Measurements from ENCODE around the gene GDF3.
A peak's percentile ranks its signal among the peaks of the same experiment; 100 is the strongest.

The GDF3 gene

DNA sequence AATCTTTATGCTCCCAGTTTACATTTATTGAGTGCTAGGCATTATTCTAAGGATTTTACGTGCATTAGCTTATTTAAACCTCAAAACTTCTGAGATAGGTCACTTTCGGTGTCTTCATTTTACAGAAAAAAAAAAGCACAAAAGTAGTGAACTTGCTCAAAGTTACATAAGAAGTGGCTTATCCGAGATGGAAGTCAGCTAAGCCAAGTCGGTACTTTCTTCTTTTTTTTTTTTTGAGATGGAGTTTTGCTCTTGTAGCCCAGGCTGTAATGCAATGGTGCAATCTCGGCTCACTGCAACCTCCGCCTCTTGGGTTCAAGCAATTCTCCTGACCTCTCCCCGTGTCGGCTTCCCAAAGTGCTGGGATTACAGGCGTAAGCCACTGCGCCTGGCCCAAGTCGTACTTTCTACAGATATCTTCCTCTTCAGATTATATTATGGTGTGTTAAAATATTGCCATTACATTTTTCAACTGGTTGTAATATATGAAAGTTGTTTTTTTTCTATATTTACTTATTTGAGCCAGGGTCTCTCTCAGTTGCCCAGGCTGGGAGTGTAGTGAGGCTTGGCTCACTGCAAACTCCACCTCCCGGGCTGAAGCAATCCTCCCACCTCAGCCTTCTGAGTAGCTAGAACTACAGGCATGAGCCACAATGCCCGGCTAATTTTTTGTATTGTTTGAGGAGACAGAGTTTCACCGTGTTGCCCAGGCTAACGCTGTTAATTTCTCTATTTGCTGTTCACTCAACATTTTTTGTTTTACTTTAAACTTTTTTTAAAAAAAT, 24.6 kb upstream of the GDF3 start:
- no peak overlapping the region for H3K9ac ChIP-seq (ENCODE audit: low read length)
- H2AK5ac ChIP-seq (ENCODE audit: low read length) = no peak overlapping the region
- no peak overlapping the region for H2BK5ac ChIP-seq (ENCODE audit: low read length)
- no peaks in the 10 kb centered on the region for H3K79me2 ChIP-seq (ENCODE audit: control insufficient read depth, insufficient read depth, low read length)
- no peaks in the 10 kb centered on the region for H3K79me1 ChIP-seq (ENCODE audit: low read length)
- no peak overlapping the region for H3K4me2 ChIP-seq (ENCODE audit: low read length)
- H3K27ac ChIP-seq (ENCODE audit: low read depth, low read length) = no peak overlapping the region
- no CpG with 5 or more reads among the region's 15 CpGs for WGBS (ENCODE audit: extremely low coverage, insufficient coverage, low lambda C conversion rate)
- H3K4me1 ChIP-seq (ENCODE audit: control insufficient read depth, low read depth, low read length) = no peaks in the 10 kb centered on the region
- H3K36me3 ChIP-seq (ENCODE audit: control insufficient read depth, insufficient read depth, low read length) = no peaks in the 10 kb centered on the region
- H3K18ac ChIP-seq (ENCODE audit: low read length) = no peak overlapping the region
- no peak overlapping the region for H4K5ac ChIP-seq (ENCODE audit: low read length)
- no peak overlapping the region for H3K56ac ChIP-seq (ENCODE audit: low read length)
- H2BK15ac ChIP-seq (replicated peaks; ENCODE audit: low read depth) = no peak overlapping the region
- H3K4ac ChIP-seq (ENCODE audit: low read depth, low read length) = no peak overlapping the region
- DNase-seq = no peak
- no peak overlapping the region for H3K4me3 ChIP-seq (ENCODE audit: low read length)
- H2BK120ac ChIP-seq (ENCODE audit: low read depth, low read length) = no peak overlapping the region
- H3K27me3 ChIP-seq (ENCODE audit: insufficient read depth, low read length, poor library complexity) = no peaks in the 10 kb centered on the region
- H4K8ac ChIP-seq (ENCODE audit: low read depth, low read length) = no peak overlapping the region
- no peak overlapping the region for H3K23ac ChIP-seq (ENCODE audit: low read length)

DNA sequence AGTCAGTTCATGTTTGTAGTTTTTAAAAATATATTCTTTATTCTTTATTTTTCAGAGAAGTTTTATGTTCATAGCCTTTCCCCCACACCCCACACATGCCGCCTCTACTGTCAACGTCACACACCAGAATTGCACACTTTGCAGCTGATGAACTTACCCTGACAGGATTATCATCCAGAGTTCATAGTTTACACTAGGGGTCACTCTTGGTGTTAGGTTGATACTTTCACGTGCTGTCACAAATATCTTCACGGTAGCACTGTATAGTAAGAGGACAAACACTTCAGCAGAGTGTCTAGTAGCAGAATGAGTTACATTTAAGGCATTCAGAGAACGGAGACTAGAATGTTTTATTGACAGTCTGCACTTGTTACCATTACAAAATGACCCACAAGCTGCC, 20.8 kb upstream of the GDF3 start:
- Histone ChIP-seq H4K5ac (ENCODE audit: low read length) (no peak overlapping the region), H3K4me3 (ENCODE audit: low read length) (no peak overlapping the region), H3K79me1 (ENCODE audit: low read length) (no peaks in the 10 kb centered on the region), H3K56ac (ENCODE audit: low read length) (no peak overlapping the region), H2AK5ac (ENCODE audit: low read length) (no peak overlapping the region), H3K4me2 (ENCODE audit: low read length) (no peak overlapping the region), H2BK5ac (ENCODE audit: low read length) (no peak overlapping the region), H3K23ac (ENCODE audit: low read length) (no peak overlapping the region), H3K79me2 (ENCODE audit: control insufficient read depth, insufficient read depth, low read length) (no peaks in the 10 kb centered on the region), H4K8ac (ENCODE audit: low read depth, low read length) (no peak overlapping the region), H3K4me1 (ENCODE audit: control insufficient read depth, low read depth, low read length) (no peaks in the 10 kb centered on the region), H3K27ac (ENCODE audit: low read depth, low read length) (no peak overlapping the region), H2BK15ac (replicated peaks; ENCODE audit: low read depth) (no peak overlapping the region), H3K27me3 (ENCODE audit: insufficient read depth, low read length, poor library complexity) (no peaks in the 10 kb centered on the region), H3K18ac (ENCODE audit: low read length) (no peak overlapping the region), H2BK120ac (ENCODE audit: low read depth, low read length) (no peak overlapping the region), H3K4ac (ENCODE audit: low read depth, low read length) (no peak overlapping the region), H3K9ac (ENCODE audit: low read length) (no peak overlapping the region), H3K36me3 (ENCODE audit: control insufficient read depth, insufficient read depth, low read length) (no peaks in the 10 kb centered on the region)
- peak; percentile 60 for DNase-seq
- no CpG with 5 or more reads among the region's 5 CpGs for WGBS (ENCODE audit: extremely low coverage, insufficient coverage, low lambda C conversion rate)

DNA sequence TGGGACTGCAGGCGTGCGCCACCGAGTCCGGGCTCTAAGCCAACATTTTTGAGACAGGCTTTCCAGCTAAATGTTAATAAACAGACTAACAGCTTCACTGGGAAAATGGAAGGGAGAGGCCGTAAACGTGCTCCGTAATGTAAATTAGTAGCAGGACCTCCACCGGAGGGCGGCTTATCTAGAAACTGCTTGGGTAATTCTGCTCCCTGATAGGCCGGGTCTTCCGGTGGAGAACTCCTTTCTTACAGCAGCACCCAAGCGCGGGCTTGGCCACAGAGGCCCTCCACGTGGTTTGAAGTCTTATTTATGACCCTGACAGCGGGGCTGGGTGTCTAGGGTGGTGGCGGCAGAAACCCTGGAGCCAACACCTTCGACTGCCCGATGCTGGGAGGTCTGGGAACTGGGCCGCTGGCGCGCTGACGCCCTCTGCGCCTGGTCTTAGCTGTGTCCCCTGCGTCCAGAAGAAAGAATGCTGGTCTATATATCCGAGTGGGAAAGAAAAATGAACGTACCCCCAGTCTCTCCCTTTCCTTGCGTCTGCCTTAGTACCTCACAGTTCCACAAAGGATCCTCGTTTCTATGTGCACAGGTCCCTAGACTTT, 17.4 kb upstream of the GDF3 start:
- no peaks in the 10 kb centered on the region for H3K79me2 ChIP-seq (ENCODE audit: control insufficient read depth, insufficient read depth, low read length)
- no peak overlapping the region for H3K27ac ChIP-seq (ENCODE audit: low read depth, low read length)
- peak overlapping the region; percentile 5 for H3K18ac ChIP-seq (ENCODE audit: low read length)
- no peak overlapping the region for H3K23ac ChIP-seq (ENCODE audit: low read length)
- H4K5ac ChIP-seq (ENCODE audit: low read length) = no peak overlapping the region
- H3K9ac ChIP-seq (ENCODE audit: low read length) = no peak overlapping the region
- H3K56ac ChIP-seq (ENCODE audit: low read length) = no peak overlapping the region
- no peak overlapping the region for H4K8ac ChIP-seq (ENCODE audit: low read depth, low read length)
- no peaks in the 10 kb centered on the region for H3K79me1 ChIP-seq (ENCODE audit: low read length)
- H3K4me1 ChIP-seq (ENCODE audit: control insufficient read depth, low read depth, low read length) = peaks cover 3% of the 10 kb centered on the region
- H2BK120ac ChIP-seq (ENCODE audit: low read depth, low read length) = no peak overlapping the region
- no peak overlapping the region for H3K4ac ChIP-seq (ENCODE audit: low read depth, low read length)
- peak; percentile 53 for DNase-seq
- H3K27me3 ChIP-seq (ENCODE audit: insufficient read depth, low read length, poor library complexity) = no peaks in the 10 kb centered on the region
- no peak overlapping the region for H2BK5ac ChIP-seq (ENCODE audit: low read length)
- no peaks in the 10 kb centered on the region for H3K36me3 ChIP-seq (ENCODE audit: control insufficient read depth, insufficient read depth, low read length)
- H3K4me2 ChIP-seq (ENCODE audit: low read length) = no peak overlapping the region
- WGBS (ENCODE audit: extremely low coverage, insufficient coverage, low lambda C conversion rate) = no CpG with 5 or more reads among the region's 28 CpGs
- no peak overlapping the region for H2AK5ac ChIP-seq (ENCODE audit: low read length)
- no peak overlapping the region for H3K4me3 ChIP-seq (ENCODE audit: low read length)
- H2BK15ac ChIP-seq (replicated peaks; ENCODE audit: low read depth) = no peak overlapping the region

DNA sequence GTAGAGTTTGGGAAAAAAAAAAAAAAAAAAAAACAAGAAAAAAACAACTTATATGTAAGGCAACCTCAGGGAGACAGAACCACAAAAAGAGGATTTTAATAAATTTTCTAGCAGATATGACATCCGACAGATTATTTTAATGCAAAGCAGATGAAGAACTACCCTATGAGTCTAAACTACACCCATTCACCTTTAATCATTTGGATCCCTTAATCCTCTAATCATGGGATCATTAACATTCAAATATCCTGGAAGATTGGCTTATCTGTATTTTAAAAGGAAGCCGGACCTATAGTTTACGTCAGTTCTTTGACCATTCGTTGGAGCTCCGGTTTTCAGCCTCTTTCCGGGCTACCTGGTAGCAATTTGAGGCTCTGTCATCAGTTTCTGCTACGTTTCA, 15.6 kb upstream of the GDF3 start, which contains the start of gene DPPA3:
DPPA3 (plus strand) TSS at position 301 of the 400 bp plus-strand sequence. CDS start 138 bp downstream, outside the sequence.
- Histone ChIP-seq H3K4me3 (ENCODE audit: low read length) (no peak within 1 kb of the TSS), H2AK5ac (ENCODE audit: low read length) (no peak within 1 kb of the TSS), H3K27me3 (ENCODE audit: insufficient read depth, low read length, poor library complexity) (no peaks in the 10 kb centered on the region), H3K9ac (ENCODE audit: low read length) (no peak within 1 kb of the TSS), H3K27ac (ENCODE audit: low read depth, low read length) (no peak within 1 kb of the TSS), H3K23ac (ENCODE audit: low read length) (no peak within 1 kb of the TSS), H4K5ac (ENCODE audit: low read length) (no peak within 1 kb of the TSS), H3K18ac (ENCODE audit: low read length) (no peak within 1 kb of the TSS), H2BK15ac (replicated peaks; ENCODE audit: low read depth) (no peak within 1 kb of the TSS), H3K4me1 (ENCODE audit: control insufficient read depth, low read depth, low read length) (peaks cover 3% of the 10 kb centered on the region), H3K4ac (ENCODE audit: low read depth, low read length) (peak within 1 kb of the TSS; percentile 44), H3K79me1 (ENCODE audit: low read length) (no peaks in the 10 kb centered on the region), H3K36me3 (ENCODE audit: control insufficient read depth, insufficient read depth, low read length) (no peaks in the 10 kb centered on the region), H2BK120ac (ENCODE audit: low read depth, low read length) (no peak within 1 kb of the TSS), H3K4me2 (ENCODE audit: low read length) (no peak within 1 kb of the TSS), H3K56ac (ENCODE audit: low read length) (peak within 1 kb of the TSS; percentile 19), H2BK5ac (ENCODE audit: low read length) (no peak within 1 kb of the TSS), H3K79me2 (ENCODE audit: control insufficient read depth, insufficient read depth, low read length) (no peaks in the 10 kb centered on the region), H4K8ac (ENCODE audit: low read depth, low read length) (no peak within 1 kb of the TSS)
- WGBS (ENCODE audit: extremely low coverage, insufficient coverage, low lambda C conversion rate) = no CpG with 5 or more reads among the region's 7 CpGs
- peak; percentile 28 for DNase-seq

DNA sequence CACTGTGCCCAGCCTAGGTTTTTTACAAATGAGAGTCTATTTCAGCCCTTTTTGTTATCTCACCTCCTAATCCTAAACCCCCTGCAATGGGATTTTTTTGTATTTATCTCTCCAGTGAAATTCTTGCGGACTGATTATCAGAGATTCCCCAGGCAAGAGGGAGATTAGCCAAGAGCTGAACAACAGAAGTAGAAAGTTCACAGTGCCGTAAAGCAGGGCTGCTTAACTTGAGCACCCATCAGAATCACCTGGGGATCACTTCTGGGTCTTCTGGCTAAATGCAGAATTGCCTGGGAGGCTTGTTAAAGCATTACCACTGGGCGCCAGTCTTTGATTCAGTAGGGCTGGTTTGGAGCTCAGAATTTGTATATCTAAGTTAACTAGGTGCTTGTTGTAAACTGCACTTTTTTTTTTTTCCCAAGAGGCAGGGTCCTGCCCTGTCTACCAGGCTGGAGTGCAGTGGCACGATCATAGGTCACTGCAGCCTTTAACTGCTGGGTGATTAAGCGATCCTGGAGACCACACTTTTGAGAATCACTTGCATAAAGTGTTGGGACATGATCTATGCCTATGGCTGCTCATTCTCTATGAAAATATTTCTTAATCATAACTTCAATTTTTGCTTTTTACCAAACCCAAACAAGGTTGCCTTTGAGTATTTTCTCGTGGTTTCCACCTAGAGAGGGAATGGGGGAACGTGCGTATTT, 14.5 kb upstream of the GDF3 start:
- Histone ChIP-seq H3K23ac (ENCODE audit: low read length) (no peak overlapping the region), H3K4me1 (ENCODE audit: control insufficient read depth, low read depth, low read length) (peaks cover 3% of the 10 kb centered on the region), H3K18ac (ENCODE audit: low read length) (no peak overlapping the region), H4K8ac (ENCODE audit: low read depth, low read length) (no peak overlapping the region), H3K4ac (ENCODE audit: low read depth, low read length) (peak overlapping the region; percentile 22), H2BK5ac (ENCODE audit: low read length) (no peak overlapping the region), H2BK120ac (ENCODE audit: low read depth, low read length) (peak overlapping the region; percentile 62), H3K9ac (ENCODE audit: low read length) (no peak overlapping the region), H2AK5ac (ENCODE audit: low read length) (no peak overlapping the region), H3K27ac (ENCODE audit: low read depth, low read length) (no peak overlapping the region), H3K79me1 (ENCODE audit: low read length) (no peaks in the 10 kb centered on the region), H3K79me2 (ENCODE audit: control insufficient read depth, insufficient read depth, low read length) (no peaks in the 10 kb centered on the region), H2BK15ac (replicated peaks; ENCODE audit: low read depth) (no peak overlapping the region), H4K5ac (ENCODE audit: low read length) (no peak overlapping the region), H3K36me3 (ENCODE audit: control insufficient read depth, insufficient read depth, low read length) (no peaks in the 10 kb centered on the region), H3K4me2 (ENCODE audit: low read length) (no peak overlapping the region), H3K4me3 (ENCODE audit: low read length) (no peak overlapping the region), H3K56ac (ENCODE audit: low read length) (no peak overlapping the region), H3K27me3 (ENCODE audit: insufficient read depth, low read length, poor library complexity) (no peaks in the 10 kb centered on the region)
- WGBS (ENCODE audit: extremely low coverage, insufficient coverage, low lambda C conversion rate) = no CpG with 5 or more reads among the region's 8 CpGs
- DNase-seq = peak; percentile 93

Measured in mesendoderm (in vitro differentiated cells).